ENCODE measurements around the gene SUPT20HL2.
"Not testable (repeated sequence)": the region's sequence is repeated elsewhere in the genome, so short reads cannot be mapped to it uniquely, and the experiment has no call there.

Gene SUPT20HL2

GRCh38 chrX:24314019-24314635, at the start of gene SUPT20HL2:
Gene SUPT20HL2, minus strand, starts transcription at chrX:24314069. Its CDS starts 754 bp downstream, at chrX:24313315.
- no peak for DNase-seq (ENCODE audit: low read depth)

GRCh38 chrX:24362089-24362745, 48.3 kb upstream of the SUPT20HL2 start:
- DNase-seq (ENCODE audit: low read depth) = not testable (repeated sequence)

GRCh38 chrX:24360272-24360671, 46.4 kb upstream of the SUPT20HL2 start, which contains the start of gene SUPT20HL1:
Gene SUPT20HL1, plus strand, starts transcription at chrX:24360639. Its CDS starts 2,122 bp downstream, at chrX:24362761.
- DNase-seq (ENCODE audit: low read depth) = no peak

GRCh38 chrX:24357106-24357505, 43.2 kb upstream of the SUPT20HL2 start:
- DNase-seq (ENCODE audit: low read depth) = no peak

- no peak for DNase-seq (ENCODE audit: low read depth)
Measured at GRCh38 chrX:24355095-24355494, 41.2 kb upstream of the SUPT20HL2 start.

GRCh38 chrX:24350217-24350616, 36.3 kb upstream of the SUPT20HL2 start:
- DNase-seq (ENCODE audit: low read depth) = no peak

GRCh38 chrX:24347881-24348280, 34.0 kb upstream of the SUPT20HL2 start:
- no peak for DNase-seq (ENCODE audit: low read depth)

GRCh38 chrX:24343719-24344118, 29.9 kb upstream of the SUPT20HL2 start:
- DNase-seq (ENCODE audit: low read depth) = no peak

- DNase-seq (ENCODE audit: low read depth) = no peak
Measured at GRCh38 chrX:24341795-24342194, 27.9 kb upstream of the SUPT20HL2 start.

GRCh38 chrX:24340501-24340900, 26.6 kb upstream of the SUPT20HL2 start:
- DNase-seq (ENCODE audit: low read depth) = no peak

- DNase-seq (ENCODE audit: low read depth) = no peak
Measured at GRCh38 chrX:24339911-24340310, 26.0 kb upstream of the SUPT20HL2 start.

GRCh38 chrX:24335871-24336270, 22.0 kb upstream of the SUPT20HL2 start:
- no peak for DNase-seq (ENCODE audit: low read depth)

- no peak for DNase-seq (ENCODE audit: low read depth)
Measured at GRCh38 chrX:24334461-24334860, 20.6 kb upstream of the SUPT20HL2 start.

- no peak for DNase-seq (ENCODE audit: low read depth)
Measured at GRCh38 chrX:24333371-24333770, 19.5 kb upstream of the SUPT20HL2 start.

GRCh38 chrX:24332878-24333277, 19.0 kb upstream of the SUPT20HL2 start:
- no peak for DNase-seq (ENCODE audit: low read depth)

GRCh38 chrX:24325231-24325630, 11.4 kb upstream of the SUPT20HL2 start:
- no peak for DNase-seq (ENCODE audit: low read depth)

GRCh38 chrX:24321741-24322395, 8.0 kb upstream of the SUPT20HL2 start:
- DNase-seq (ENCODE audit: low read depth) = no peak

- no peak for DNase-seq (ENCODE audit: low read depth)
Measured at GRCh38 chrX:24317567-24317966, 3.7 kb upstream of the SUPT20HL2 start.

GRCh38 chrX:24316111-24316510, 2.2 kb upstream of the SUPT20HL2 start:
- no peak for DNase-seq (ENCODE audit: low read depth)

GRCh38 chrX:24312249-24312607, 1.6 kb downstream of the SUPT20HL2 start:
- not testable (repeated sequence) for DNase-seq (ENCODE audit: low read depth)

- not testable (repeated sequence) for DNase-seq (ENCODE audit: low read depth)
Measured at GRCh38 chrX:24311507-24312248, 2.2 kb downstream of the SUPT20HL2 start.

GRCh38 chrX:24310916-24311315, 3.0 kb downstream of the SUPT20HL2 start:
- not testable (repeated sequence) for DNase-seq (ENCODE audit: low read depth)
